MM.1S (cell line): ENCODE results near the gene TGFBI.

ENCODE experiments used
- DNase-seq: peaks from one replicate; pipeline ENCODE4 v3.0.0-alpha.2; 2015
- H2AFZ ChIP-seq: fragments of 300-600 bp; sonication (generic); 2 replicates; pipeline ENCODE4 v1.6.0; 2016; ENCODE audit warnings: antibody characterized with exemption, low read length
- H3F3A ChIP-seq: fragments of 300-600 bp; sonication (generic); 2 replicates; pipeline ENCODE4 v1.6.1; 2016; ENCODE audit warnings: mild to moderate bottlenecking, antibody characterized with exemption, low read length, moderate library complexity, mixed read lengths; ENCODE audit not compliant: insufficient read depth
- H3K27ac ChIP-seq: fragments of 300-600 bp; sonication (generic); 2 replicates; pipeline ENCODE4 v1.5.1; 2016; ENCODE audit warnings: mild to moderate bottlenecking, low read length
- H3K27me3 ChIP-seq: fragments of 300-600 bp; sonication (generic); replicated peaks from 2 replicates; pipeline ENCODE4 v1.6.0; 2016; ENCODE audit warnings: low read length; ENCODE audit not compliant: insufficient read depth
- H3K36me3 ChIP-seq: fragments of 300-600 bp; sonication (generic); replicated peaks from 2 replicates; pipeline ENCODE4 v1.6.1; 2016; ENCODE audit warnings: mild to moderate bottlenecking, low read length, mixed read lengths; ENCODE audit not compliant: insufficient read depth
- H3K4me1 ChIP-seq: fragments of 300-600 bp; sonication (generic); 2 replicates; pipeline ENCODE4 v1.6.1; 2016; ENCODE audit warnings: low read length, mixed read lengths
- H3K4me2 ChIP-seq: fragments of 300-600 bp; sonication (generic); 2 replicates; pipeline ENCODE4 v1.6.0; 2016; ENCODE audit warnings: low read depth, low read length
- H3K4me3 ChIP-seq: fragments of 300-600 bp; sonication (generic); 2 replicates; pipeline ENCODE4 v1.5.1; 2016; ENCODE audit warnings: low read length, mixed read lengths
- H3K79me2 ChIP-seq: fragments of 300-600 bp; sonication (generic); 2 replicates; pipeline ENCODE4 v1.6.1; 2016; ENCODE audit warnings: mixed run types, low read length, mixed read lengths
- H3K9ac ChIP-seq: fragments of 300-600 bp; sonication (generic); 2 replicates; pipeline ENCODE4 v1.6.1; 2016; ENCODE audit warnings: low read length, mixed read lengths
- H3K9me2 ChIP-seq: fragments of 300-600 bp; sonication (generic); replicated peaks from 2 replicates; pipeline ENCODE4 v1.6.1; 2016; ENCODE audit warnings: mild to moderate bottlenecking, low read length, mixed read lengths; ENCODE audit not compliant: insufficient read depth
- H3K9me3 ChIP-seq: fragments of 300-600 bp; sonication (generic); replicated peaks from 2 replicates; pipeline ENCODE4 v1.6.1; 2016; ENCODE audit warnings: mild to moderate bottlenecking, low read length, mixed read lengths; ENCODE audit not compliant: insufficient read depth
- H4K20me1 ChIP-seq: fragments of 300-600 bp; sonication (generic); 2 replicates; pipeline ENCODE4 v1.6.1; 2016; ENCODE audit warnings: mild to moderate bottlenecking, low read length, moderate library complexity, mixed read lengths; ENCODE audit not compliant: insufficient read depth
- EZH2 ChIP-seq: fragments of 300-600 bp; sonication (generic); optimal IDR thresholded peaks from 2 replicates; pipeline ENCODE3; 2017; ENCODE audit warnings: low read depth, mild to moderate bottlenecking, antibody characterized with exemption, low read length, mixed read lengths
- EZH2phosphoT487 ChIP-seq: fragments of 300-600 bp; sonication (generic); IDR thresholded peaks from 2 replicates; pipeline ENCODE4 v1.6.1; 2018; ENCODE audit warnings: antibody characterized with exemption, low read length
- TF ChIP-seq, protein P1 (sequence below): fragments of 300-600 bp; sonication (generic); IDR thresholded peaks from 2 replicates; pipeline ENCODE4 v1.5.1; 2016; ENCODE audit warnings: antibody characterized with exemption, low read length, mixed read lengths

TGFBI gene

DNA sequence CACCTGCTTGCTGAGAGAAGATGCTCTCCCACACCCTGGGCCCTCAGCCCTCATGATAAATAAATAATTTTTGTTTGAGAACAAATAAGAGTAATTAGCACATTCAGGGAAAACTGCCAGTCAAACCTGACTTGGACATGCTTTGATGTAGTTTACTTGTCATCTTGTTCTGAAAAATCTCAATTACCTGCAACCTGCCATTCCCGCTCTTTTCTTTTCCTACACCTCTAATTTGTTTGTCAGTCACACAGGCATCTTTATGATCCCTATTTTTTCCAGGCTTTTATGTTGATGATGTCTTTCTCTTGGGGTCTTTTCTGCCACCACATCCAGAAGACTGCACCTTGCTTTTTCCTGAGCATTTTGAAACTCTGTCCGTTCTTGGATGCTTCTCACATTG is 28.6 kb upstream of the TGFBI start:
- H3K27me3 ChIP-seq, result no peaks in the 10 kb centered on the region
- no peaks in the 10 kb centered on the region for H3K9me3 ChIP-seq
- no peak overlapping the region for H3K4me3 ChIP-seq
- no peak for DNase-seq
- no peak overlapping the region for H3K9ac ChIP-seq
- H3F3A ChIP-seq, result no peaks in the 10 kb centered on the region
- H2AFZ ChIP-seq, result no peak overlapping the region
- no peaks in the 10 kb centered on the region for H3K79me2 ChIP-seq
- H3K4me1 ChIP-seq, result no peaks in the 10 kb centered on the region
- no peak for TF ChIP-seq EZH2
- TF ChIP-seq EZH2phosphoT487, result no peak
- TF ChIP-seq, protein P1, sequence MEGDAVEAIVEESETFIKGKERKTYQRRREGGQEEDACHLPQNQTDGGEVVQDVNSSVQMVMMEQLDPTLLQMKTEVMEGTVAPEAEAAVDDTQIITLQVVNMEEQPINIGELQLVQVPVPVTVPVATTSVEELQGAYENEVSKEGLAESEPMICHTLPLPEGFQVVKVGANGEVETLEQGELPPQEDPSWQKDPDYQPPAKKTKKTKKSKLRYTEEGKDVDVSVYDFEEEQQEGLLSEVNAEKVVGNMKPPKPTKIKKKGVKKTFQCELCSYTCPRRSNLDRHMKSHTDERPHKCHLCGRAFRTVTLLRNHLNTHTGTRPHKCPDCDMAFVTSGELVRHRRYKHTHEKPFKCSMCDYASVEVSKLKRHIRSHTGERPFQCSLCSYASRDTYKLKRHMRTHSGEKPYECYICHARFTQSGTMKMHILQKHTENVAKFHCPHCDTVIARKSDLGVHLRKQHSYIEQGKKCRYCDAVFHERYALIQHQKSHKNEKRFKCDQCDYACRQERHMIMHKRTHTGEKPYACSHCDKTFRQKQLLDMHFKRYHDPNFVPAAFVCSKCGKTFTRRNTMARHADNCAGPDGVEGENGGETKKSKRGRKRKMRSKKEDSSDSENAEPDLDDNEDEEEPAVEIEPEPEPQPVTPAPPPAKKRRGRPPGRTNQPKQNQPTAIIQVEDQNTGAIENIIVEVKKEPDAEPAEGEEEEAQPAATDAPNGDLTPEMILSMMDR, result no peak
- H4K20me1 ChIP-seq, result no peaks in the 10 kb centered on the region
- H3K4me2 ChIP-seq, result no peak overlapping the region
- H3K27ac ChIP-seq, result no peak overlapping the region
- no peaks in the 10 kb centered on the region for H3K36me3 ChIP-seq
- no peaks in the 10 kb centered on the region for H3K9me2 ChIP-seq

DNA sequence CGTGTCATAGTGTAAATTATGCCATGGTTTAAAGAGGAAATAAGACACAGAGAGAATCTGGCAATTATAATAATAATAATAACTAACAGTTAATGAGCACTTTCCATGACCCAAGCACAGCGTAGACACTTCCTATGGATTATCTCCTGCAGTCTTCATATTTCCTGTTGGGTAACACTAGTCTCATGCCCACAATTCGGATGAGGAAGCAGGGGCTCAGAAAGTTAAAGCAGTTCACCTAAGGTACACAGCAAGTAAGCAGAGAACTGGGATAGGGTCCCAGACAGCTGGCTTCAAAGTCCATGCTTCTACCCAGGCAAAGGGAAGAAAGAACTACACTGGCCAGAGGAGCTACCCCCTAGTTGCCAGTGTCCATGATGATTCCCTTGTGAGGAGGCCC is 27.9 kb upstream of the TGFBI start:
- H3K9me2 ChIP-seq, result no peaks in the 10 kb centered on the region
- H3K4me3 ChIP-seq, result no peak overlapping the region
- no peaks in the 10 kb centered on the region for H4K20me1 ChIP-seq
- H2AFZ ChIP-seq, result no peak overlapping the region
- no peaks in the 10 kb centered on the region for H3K4me1 ChIP-seq
- H3K9ac ChIP-seq, result no peak overlapping the region
- no peaks in the 10 kb centered on the region for H3K79me2 ChIP-seq
- H3K36me3 ChIP-seq, result no peaks in the 10 kb centered on the region
- no peaks in the 10 kb centered on the region for H3K9me3 ChIP-seq
- no peak for DNase-seq
- TF ChIP-seq, protein P1, result no peak
- TF ChIP-seq EZH2phosphoT487, result no peak
- TF ChIP-seq EZH2, result no peak
- no peak overlapping the region for H3K27ac ChIP-seq
- no peak overlapping the region for H3K4me2 ChIP-seq
- no peaks in the 10 kb centered on the region for H3K27me3 ChIP-seq
- H3F3A ChIP-seq, result no peaks in the 10 kb centered on the region

DNA sequence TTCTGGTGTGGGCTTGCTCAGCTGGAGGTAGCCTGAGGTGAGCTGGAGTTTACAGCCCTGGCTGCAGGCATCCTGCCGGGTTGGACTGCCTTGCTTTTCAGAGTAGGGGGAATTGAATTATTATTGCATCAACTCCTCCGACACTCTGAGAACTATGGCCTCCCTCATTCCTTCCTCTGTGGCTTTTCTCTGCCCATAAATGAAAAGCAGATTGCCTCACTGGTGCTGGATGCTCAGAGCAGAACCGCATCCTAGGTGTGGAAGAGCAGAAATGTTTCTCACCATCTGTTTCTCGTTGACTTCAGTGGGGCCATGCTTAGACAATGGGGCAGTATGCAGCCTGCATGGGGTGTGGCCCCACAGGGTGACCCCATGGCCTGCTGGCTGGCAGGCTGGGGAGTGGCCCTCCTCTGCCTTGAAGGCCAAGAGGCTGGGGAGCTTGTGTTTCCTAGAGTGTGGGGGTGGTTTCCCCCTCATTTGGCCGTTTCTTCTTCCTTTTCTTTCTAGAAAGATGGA is 27.3 kb upstream of the TGFBI start:
- Histone ChIP-seq H3K27ac (no peak overlapping the region), H2AFZ (no peak overlapping the region)
- DNase-seq, result no peak

More for the DNA sequence above, 27.3 kb upstream of the TGFBI start:
- H3K4me3 ChIP-seq, result no peak overlapping the region
- H3K9me2 ChIP-seq, result no peaks in the 10 kb centered on the region
- H3K79me2 ChIP-seq, result no peaks in the 10 kb centered on the region
- H3K9me3 ChIP-seq, result no peaks in the 10 kb centered on the region
- H3F3A ChIP-seq, result no peaks in the 10 kb centered on the region
- H3K4me2 ChIP-seq, result no peak overlapping the region
- TF ChIP-seq EZH2phosphoT487 (no peak), EZH2 (no peak)
- TF ChIP-seq, protein P1, result no peak
- H3K4me1 ChIP-seq, result no peaks in the 10 kb centered on the region
- no peaks in the 10 kb centered on the region for H3K27me3 ChIP-seq
- H4K20me1 ChIP-seq, result no peaks in the 10 kb centered on the region
- H3K9ac ChIP-seq, result no peak overlapping the region
- no peaks in the 10 kb centered on the region for H3K36me3 ChIP-seq
